ENCODE measurements around the gene IER2.

GRCh38 chr19:13127051-13127450 lies 23.2 kb upstream of the IER2 start:
- TF ChIP-seq CTCF (IDR thresholded peaks at IDR 0.05) (no peak), POLR2A (IDR thresholded peaks at IDR 0.05) (no peak)
